Hair follicle dermal papilla cell (primary cell): ENCODE measurements around the gene C6orf58. TPM values are rescaled to one million over a fixed set of nuclear protein-coding genes. Genes with fewer than 3 reads are reported as not detected.

ENCODE experiments used
- total RNA-seq: library from RNA; depleted of rRNA; stranded (reverse); fragments of >200 nt; gene quantifications from 2 replicates; pipeline ENCODE4 v1.2.3, GENCODE V29; 2012

C6orf58 gene
- total RNA-seq: not detected in 2 replicates

DNA sequence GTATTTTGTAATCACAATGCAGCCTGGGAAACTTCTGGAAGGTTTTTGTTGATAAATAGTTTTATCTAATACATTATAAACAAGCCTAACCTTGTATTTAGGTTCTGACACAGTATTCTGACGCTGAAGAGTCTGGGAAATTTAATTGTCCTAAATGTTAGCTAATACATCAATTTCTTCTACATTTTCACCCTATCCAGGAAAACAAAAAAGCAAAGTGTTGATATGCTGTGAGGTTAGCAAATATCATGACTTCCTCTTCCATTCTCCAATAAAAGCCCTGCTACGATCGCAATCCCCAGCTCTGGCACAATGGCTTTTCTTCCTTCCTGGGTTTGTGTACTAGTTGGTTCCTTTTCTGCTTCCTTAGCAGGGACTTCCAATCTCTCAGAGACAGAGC lies at the start of gene C6orf58:
C6orf58 (plus strand) TSS at position 301 of the 400 bp plus-strand sequence; CDS start at position 313, 12 bp downstream.

Other genes with a start within 250 kb of the C6orf58 start
- 51.4 and 55.0 TPM in 2 replicates for gene ECHDC1, start 233.6 kb upstream of the C6orf58 start, total RNA-seq
- gene KIAA0408, start 117.8 kb upstream of the C6orf58 start, total RNA-seq: 1.1 TPM in 2 replicates